H1 (cell line): Measurements from ENCODE around the gene NPFFR1.

Experiments
- EP300 ChIP-seq, 2 experiments: IDR thresholded peaks; 1 replicate in 1 of 2; 2 replicates in 1 of 2; pipeline ENCODE4 v1.6.1; 2011 to 2012; ENCODE audit warnings: low read depth in 2 of 2, low read length in 2 of 2, mild to moderate bottlenecking in 2 of 2, borderline replicate concordance in 1 of 2, inconsistent platforms in 1 of 2, moderate library complexity in 1 of 2
- EZH2 ChIP-seq: fragments of 200-600 bp; sonication (generic); IDR thresholded peaks from 2 replicates; pipeline ENCODE4 v1.7.1; 2012; ENCODE audit warnings: low read depth, mild to moderate bottlenecking, moderate library complexity, low read length, inconsistent platforms; ENCODE audit not compliant: severe bottlenecking
- TF ChIP-seq, protein P1 (sequence below), 3 experiments: IDR thresholded peaks; 1 replicate in 2 of 3; 2 replicates in 1 of 3; pipeline versions ENCODE4 v1.5.1 to v1.6.1; 2011; ENCODE audit warnings: low read length in 3 of 3, mild to moderate bottlenecking in 3 of 3, inconsistent platforms in 2 of 3, low read depth in 1 of 3, moderate library complexity in 1 of 3; ENCODE audit not compliant: insufficient read depth in 1 of 3; ENCODE audit errors: control extremely low read depth in 1 of 3

DNA sequence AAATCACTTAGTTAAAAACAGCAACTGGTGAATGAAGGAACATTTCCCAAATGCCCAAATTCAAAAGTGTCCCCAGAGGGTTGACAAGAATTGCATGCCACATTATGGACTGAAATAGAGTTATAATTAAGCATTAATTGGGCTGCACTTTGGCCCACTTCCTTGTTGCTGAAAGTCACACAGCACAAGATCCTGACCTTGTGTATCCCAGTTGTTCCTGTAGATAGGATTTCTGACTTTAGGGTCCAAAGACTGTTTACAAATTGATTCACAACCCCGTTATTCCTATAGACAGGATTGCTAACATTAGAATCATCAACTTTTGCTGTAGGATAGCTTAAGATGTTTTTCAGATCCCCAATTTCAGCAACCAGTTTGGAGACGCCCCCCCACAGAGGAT is 31.5 kb upstream of the NPFFR1 start:
- TF ChIP-seq EZH2: no peak
- no peak for TF ChIP-seq EP300 (IDR thresholded peaks at IDR 0.05; ENCODE audit: borderline replicate concordance in 1 of 2, low read depth in 2 of 2, low read length in 2 of 2)
- TF ChIP-seq, protein P1, sequence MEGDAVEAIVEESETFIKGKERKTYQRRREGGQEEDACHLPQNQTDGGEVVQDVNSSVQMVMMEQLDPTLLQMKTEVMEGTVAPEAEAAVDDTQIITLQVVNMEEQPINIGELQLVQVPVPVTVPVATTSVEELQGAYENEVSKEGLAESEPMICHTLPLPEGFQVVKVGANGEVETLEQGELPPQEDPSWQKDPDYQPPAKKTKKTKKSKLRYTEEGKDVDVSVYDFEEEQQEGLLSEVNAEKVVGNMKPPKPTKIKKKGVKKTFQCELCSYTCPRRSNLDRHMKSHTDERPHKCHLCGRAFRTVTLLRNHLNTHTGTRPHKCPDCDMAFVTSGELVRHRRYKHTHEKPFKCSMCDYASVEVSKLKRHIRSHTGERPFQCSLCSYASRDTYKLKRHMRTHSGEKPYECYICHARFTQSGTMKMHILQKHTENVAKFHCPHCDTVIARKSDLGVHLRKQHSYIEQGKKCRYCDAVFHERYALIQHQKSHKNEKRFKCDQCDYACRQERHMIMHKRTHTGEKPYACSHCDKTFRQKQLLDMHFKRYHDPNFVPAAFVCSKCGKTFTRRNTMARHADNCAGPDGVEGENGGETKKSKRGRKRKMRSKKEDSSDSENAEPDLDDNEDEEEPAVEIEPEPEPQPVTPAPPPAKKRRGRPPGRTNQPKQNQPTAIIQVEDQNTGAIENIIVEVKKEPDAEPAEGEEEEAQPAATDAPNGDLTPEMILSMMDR (IDR thresholded peaks at IDR 0.05; ENCODE audit: control extremely low read depth in 1 of 3, insufficient read depth in 1 of 3, low read depth in 1 of 3, low read length in 3 of 3): no peak
